Smooth muscle cell (in vitro differentiated cells): ENCODE results near the gene ZNF710. TPM values are rescaled to one million over a fixed set of nuclear protein-coding genes. Genes with fewer than 3 reads are reported as not detected.

Source experiments
- DNase-seq: peaks from one replicate; lab custom pipeline; 2025; ENCODE audit not compliant: unreplicated experiment; lab: John Stamatoyannopoulos, UW
- H2AFZ ChIP-seq: fragments of 200-600 bp; sonication (generic); 2 replicates; pipeline ENCODE4 v1.6.0; 2016; ENCODE audit warnings: antibody characterized with exemption, low read depth, mild to moderate bottlenecking
- H3F3A ChIP-seq: fragments of 200-600 bp; sonication (generic); 2 replicates; pipeline ENCODE4 v1.6.0; 2017; ENCODE audit warnings: antibody characterized with exemption, low read depth
- H3K27ac ChIP-seq: fragments of 200-600 bp; sonication (generic); 2 replicates; pipeline ENCODE4 v1.5.1; 2016; ENCODE audit warnings: low read depth, mild to moderate bottlenecking
- H3K27me3 ChIP-seq: fragments of 200-600 bp; sonication (generic); 2 replicates; pipeline ENCODE4 v1.6.1; 2016; ENCODE audit warnings: low read depth, mild to moderate bottlenecking
- H3K36me3 ChIP-seq: fragments of 200-600 bp; sonication (generic); 2 replicates; pipeline ENCODE4 v1.5.1; 2016; ENCODE audit warnings: low read depth
- H3K4me1 ChIP-seq: fragments of 200-600 bp; sonication (generic); 2 replicates; pipeline ENCODE4 v1.5.1; 2016; ENCODE audit warnings: low read depth
- H3K4me2 ChIP-seq: fragments of 200-600 bp; sonication (generic); 2 replicates; pipeline ENCODE4 v1.6.0; 2016; ENCODE audit warnings: mild to moderate bottlenecking
- H3K4me3 ChIP-seq: fragments of 200-600 bp; sonication (generic); 2 replicates; pipeline ENCODE4 v1.5.1; 2016; ENCODE audit warnings: mild to moderate bottlenecking
- H3K79me2 ChIP-seq: fragments of 200-600 bp; sonication (generic); 2 replicates; pipeline ENCODE4 v1.6.0; 2016; ENCODE audit warnings: low read depth, mild to moderate bottlenecking
- H3K9ac ChIP-seq: fragments of 200-600 bp; sonication (generic); 2 replicates; pipeline ENCODE4 v1.6.0; 2016; ENCODE audit warnings: low read depth
- H3K9me3 ChIP-seq: fragments of 200-600 bp; sonication (generic); replicated peaks from 2 replicates; pipeline ENCODE4 v1.5.1; 2016; ENCODE audit warnings: low read depth
- H4K20me1 ChIP-seq: fragments of 200-600 bp; sonication (generic); 2 replicates; pipeline ENCODE4 v1.6.0; 2016; ENCODE audit warnings: low read depth
- WGBS: methylation state at CpG from one replicate; pipeline ENCODE4 v1.1.7; 2016; ENCODE audit warnings: low lambda C conversion rate; 5-methylcytosine and 5-hydroxymethylcytosine counted together
- polyA plus RNA-seq: library from polyadenylated mRNA; unstranded; fragments of >200 nt; fragmentation: Nextera tagmentation; extraction: Ambion mirVana; gene quantifications from 2 replicates; pipeline ENCODE4 v1.2.1, GENCODE V29; 2016
- total RNA-seq: library from RNA; depleted of rRNA; stranded (reverse); fragments of >200 nt; gene quantifications from 2 replicates; pipeline ENCODE4 v1.2.3, GENCODE V29; 2014
- TF ChIP-seq, protein P1 (sequence below): fragments of 200-600 bp; sonication (generic); IDR thresholded peaks from 2 replicates; pipeline ENCODE4 v1.5.1; 2017; ENCODE audit warnings: borderline replicate concordance, mild to moderate bottlenecking, antibody characterized with exemption; ENCODE audit not compliant: insufficient read depth, poor library complexity, severe bottlenecking

The ZNF710 gene
- total and polyA plus RNA-seq, 2 experiments from 2014 or later: 8.6 to 10.4 TPM

GRCh38 chr15:90099072-90099867 is 98.1 kb downstream of the ZNF710 start:
- H3K9ac ChIP-seq: no peak overlapping the region
- TF ChIP-seq, protein P1, sequence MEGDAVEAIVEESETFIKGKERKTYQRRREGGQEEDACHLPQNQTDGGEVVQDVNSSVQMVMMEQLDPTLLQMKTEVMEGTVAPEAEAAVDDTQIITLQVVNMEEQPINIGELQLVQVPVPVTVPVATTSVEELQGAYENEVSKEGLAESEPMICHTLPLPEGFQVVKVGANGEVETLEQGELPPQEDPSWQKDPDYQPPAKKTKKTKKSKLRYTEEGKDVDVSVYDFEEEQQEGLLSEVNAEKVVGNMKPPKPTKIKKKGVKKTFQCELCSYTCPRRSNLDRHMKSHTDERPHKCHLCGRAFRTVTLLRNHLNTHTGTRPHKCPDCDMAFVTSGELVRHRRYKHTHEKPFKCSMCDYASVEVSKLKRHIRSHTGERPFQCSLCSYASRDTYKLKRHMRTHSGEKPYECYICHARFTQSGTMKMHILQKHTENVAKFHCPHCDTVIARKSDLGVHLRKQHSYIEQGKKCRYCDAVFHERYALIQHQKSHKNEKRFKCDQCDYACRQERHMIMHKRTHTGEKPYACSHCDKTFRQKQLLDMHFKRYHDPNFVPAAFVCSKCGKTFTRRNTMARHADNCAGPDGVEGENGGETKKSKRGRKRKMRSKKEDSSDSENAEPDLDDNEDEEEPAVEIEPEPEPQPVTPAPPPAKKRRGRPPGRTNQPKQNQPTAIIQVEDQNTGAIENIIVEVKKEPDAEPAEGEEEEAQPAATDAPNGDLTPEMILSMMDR: no peak
- DNase-seq: no peak
- no peaks in the 10 kb centered on the region for H3K36me3 ChIP-seq
- no peak overlapping the region for H3K4me3 ChIP-seq
- WGBS: 93% methylated on average over 10 of the region's 10 CpGs
- H3F3A ChIP-seq: peaks cover 11% of the 10 kb centered on the region
- H3K4me2 ChIP-seq: peak overlapping the region; percentile 42
- peaks cover 13% of the 10 kb centered on the region for H3K4me1 ChIP-seq
- H3K9me3 ChIP-seq: no peaks in the 10 kb centered on the region
- no peaks in the 10 kb centered on the region for H3K27me3 ChIP-seq
- peaks cover 67% of the 10 kb centered on the region for H3K79me2 ChIP-seq
- no peak overlapping the region for H2AFZ ChIP-seq
- peak overlapping the region; percentile 72 for H3K27ac ChIP-seq
- peaks cover 63% of the 10 kb centered on the region for H4K20me1 ChIP-seq

DNA sequence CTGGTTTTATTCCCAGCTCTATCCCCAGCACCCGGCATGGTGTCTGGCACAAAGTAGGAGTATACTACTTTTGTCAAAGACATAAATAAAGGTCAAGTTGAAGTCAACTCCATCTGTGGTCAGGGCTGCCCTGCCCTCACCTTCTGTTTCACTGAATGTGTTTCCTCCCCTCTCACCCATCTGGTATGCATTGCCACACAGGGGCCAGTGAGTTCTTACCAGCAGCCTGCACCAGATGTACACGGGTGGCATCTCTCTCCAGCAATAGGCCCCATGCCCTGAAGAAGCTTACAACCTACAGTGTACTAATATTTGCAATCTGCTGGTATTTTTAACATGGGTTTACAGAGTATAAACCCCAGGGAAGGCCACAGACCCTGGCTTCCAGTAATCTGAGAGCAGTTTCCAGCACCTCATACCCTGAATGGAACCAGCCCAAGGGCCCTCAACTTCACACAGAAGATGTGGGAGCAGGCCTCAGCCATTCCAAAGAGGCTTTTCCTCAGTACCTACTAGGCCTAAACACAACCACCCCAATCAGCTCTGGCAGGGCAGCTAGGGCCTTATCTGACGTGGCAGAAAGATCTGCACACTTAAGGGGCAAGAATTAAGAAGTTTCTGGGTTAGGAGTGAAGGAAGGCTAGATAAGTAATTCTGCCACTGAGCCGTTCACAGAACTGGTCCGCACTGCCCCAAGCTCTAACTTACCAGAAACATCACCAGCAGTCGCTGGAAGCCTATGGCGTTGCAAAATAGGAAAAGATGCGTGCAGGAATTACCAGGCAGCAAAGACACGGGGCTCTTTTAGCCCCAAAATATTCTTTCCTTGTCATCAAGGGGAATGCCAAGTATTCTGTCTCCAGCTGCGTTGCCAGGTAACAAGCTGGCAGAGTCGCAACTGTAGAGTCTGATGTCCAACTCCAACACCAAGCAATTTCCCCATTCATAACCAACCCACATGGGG is 99.0 kb downstream of the ZNF710 start:
- Histone ChIP-seq H3K4me3 (peak overlapping the region; percentile 97), H3K79me2 (peaks cover 58% of the 10 kb centered on the region)

DNA sequence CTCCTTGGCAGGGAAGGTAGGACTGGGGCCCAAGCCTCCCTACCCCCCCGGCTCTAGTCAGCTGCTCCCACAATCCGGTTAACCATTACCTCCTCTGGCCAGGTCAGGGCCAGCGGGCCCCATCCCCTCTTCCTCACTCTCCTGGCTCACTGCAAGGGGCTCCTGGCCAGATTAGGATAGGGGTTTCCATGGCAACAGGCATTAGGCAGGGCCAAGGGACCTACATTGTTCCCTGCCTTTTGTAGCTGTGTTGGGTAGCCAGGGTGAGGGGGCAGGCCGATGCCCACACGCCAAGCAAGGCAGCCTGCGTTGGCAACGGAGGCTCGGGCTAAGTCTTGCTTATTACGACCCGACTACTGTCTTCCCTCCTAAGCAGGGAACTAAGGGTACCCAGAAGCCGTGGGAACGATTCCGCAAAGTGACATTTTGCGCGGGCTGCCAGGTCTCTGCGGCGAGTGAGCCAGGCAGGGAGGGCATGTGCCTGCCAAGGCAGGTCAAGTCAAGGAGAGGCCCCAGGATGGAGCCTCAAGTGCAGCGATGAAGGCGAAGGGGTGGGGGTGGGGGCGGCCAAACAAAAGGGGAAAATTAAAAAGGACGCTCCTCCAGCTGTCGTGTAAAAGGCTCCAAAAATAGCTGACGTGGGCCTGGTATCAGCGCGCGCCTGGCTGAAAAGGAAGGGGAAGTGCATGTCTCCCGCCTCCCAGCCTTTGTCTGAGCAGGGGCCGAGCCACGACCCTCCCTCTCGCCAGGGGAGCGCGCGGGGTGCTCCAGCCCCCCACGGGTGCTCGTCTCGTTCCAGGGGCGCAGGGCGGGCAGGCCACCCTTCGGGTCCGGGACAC is 100.2 kb downstream of the ZNF710 start:
- no peaks in the 10 kb centered on the region for H3K36me3 ChIP-seq
- 15% methylated on average over 37 of the region's 40 CpGs for WGBS
- H4K20me1 ChIP-seq: peaks cover 42% of the 10 kb centered on the region
- peaks cover 46% of the 10 kb centered on the region for H3K79me2 ChIP-seq
- peaks cover 11% of the 10 kb centered on the region for H3F3A ChIP-seq
- no peaks in the 10 kb centered on the region for H3K9me3 ChIP-seq
- peak overlapping the region; percentile 99 for H3K4me2 ChIP-seq
- peaks cover 16% of the 10 kb centered on the region for H3K4me1 ChIP-seq
- no peak overlapping the region for H2AFZ ChIP-seq
- peak overlapping the region; percentile 72 for H3K27ac ChIP-seq
- TF ChIP-seq, protein P1: no peak
- no peaks in the 10 kb centered on the region for H3K27me3 ChIP-seq
- peak overlapping the region; percentile 92 for H3K9ac ChIP-seq
- DNase-seq: no peak
- H3K4me3 ChIP-seq: peak overlapping the region; percentile 97

More for the DNA sequence above, 99.0 kb downstream of the ZNF710 start:
- peak overlapping the region; percentile 72 for H3K27ac ChIP-seq
- TF ChIP-seq, protein P1: no peak
- H2AFZ ChIP-seq: no peak overlapping the region
- H3K4me2 ChIP-seq: peak overlapping the region; percentile 99
- DNase-seq: no peak
- no peaks in the 10 kb centered on the region for H3K27me3 ChIP-seq
- 76% methylated on average over 11 of the region's 11 CpGs for WGBS
- H4K20me1 ChIP-seq: peaks cover 54% of the 10 kb centered on the region
- no peaks in the 10 kb centered on the region for H3K9me3 ChIP-seq
- peaks cover 11% of the 10 kb centered on the region for H3F3A ChIP-seq
- H3K9ac ChIP-seq: no peak overlapping the region
- H3K36me3 ChIP-seq: no peaks in the 10 kb centered on the region
- peaks cover 13% of the 10 kb centered on the region for H3K4me1 ChIP-seq
